LNCaP clone FGC (cell line): Measurements from ENCODE around the gene TKT.

Source experiments
- DNase-seq: peaks from one replicate; pipeline ENCODE4 v3.0.0-alpha.2; 2011; ENCODE audit warnings: low read depth
- H3K4me3 ChIP-seq: 2 replicates; pipeline ENCODE4 v1.5.1; 2011; ENCODE audit warnings: mild to moderate bottlenecking, low read depth, low read length, control low read depth
- TF ChIP-seq, protein P1 (sequence below): IDR thresholded peaks from 2 replicates; pipeline ENCODE4 v1.5.1; 2012; ENCODE audit warnings: mild to moderate bottlenecking; ENCODE audit not compliant: control insufficient read depth, insufficient read depth; ENCODE audit errors: extremely low read depth

TKT gene

DNA sequence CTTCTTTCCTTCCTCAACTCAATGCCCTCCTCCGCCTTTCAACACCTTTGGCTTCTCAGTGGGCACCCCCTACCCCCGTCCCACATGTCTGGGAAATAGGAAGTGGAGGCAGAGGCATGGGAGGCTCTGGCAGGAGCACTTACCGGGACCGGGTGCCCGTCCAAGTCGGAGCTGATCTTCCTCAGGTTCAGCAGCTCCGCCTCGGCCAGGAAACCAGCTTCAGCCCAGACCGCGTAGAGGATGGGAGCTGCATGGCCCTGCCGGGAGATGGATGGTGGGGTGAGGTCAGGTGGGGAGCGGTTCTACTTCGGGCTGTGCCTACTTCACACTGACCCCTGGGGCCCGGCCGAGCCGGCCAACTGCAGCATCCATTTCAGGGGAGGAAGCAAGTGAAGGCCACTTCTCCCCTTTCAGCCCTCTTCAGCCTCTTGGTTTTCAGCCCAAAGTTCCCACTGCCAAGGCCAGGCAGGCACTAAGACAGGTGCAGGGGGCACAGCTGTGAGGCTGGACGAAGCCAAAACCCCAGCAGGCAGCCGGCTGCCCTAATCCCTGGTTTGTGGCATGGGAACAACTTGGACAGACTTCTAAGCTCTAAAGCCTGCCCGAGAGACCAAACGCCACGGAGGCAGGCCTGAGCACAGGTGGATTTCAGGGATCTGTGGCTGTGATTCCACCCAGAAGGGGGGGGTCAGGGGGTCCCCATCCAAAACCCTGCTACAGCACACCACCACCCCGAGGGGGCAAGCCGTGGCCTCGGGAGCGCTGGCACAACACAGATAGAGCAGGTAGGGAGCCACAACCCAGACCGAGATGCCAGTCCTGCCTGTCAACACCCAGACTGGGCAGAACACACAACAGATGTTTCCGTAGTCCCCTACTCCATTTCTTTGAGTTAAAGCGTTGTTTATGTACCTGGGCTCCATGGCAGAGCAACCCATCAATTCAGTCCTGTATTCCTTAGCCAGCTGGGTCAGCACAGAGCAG lies 14.5 kb downstream of the TKT start:
- no peak for DNase-seq
- TF ChIP-seq, protein P1, sequence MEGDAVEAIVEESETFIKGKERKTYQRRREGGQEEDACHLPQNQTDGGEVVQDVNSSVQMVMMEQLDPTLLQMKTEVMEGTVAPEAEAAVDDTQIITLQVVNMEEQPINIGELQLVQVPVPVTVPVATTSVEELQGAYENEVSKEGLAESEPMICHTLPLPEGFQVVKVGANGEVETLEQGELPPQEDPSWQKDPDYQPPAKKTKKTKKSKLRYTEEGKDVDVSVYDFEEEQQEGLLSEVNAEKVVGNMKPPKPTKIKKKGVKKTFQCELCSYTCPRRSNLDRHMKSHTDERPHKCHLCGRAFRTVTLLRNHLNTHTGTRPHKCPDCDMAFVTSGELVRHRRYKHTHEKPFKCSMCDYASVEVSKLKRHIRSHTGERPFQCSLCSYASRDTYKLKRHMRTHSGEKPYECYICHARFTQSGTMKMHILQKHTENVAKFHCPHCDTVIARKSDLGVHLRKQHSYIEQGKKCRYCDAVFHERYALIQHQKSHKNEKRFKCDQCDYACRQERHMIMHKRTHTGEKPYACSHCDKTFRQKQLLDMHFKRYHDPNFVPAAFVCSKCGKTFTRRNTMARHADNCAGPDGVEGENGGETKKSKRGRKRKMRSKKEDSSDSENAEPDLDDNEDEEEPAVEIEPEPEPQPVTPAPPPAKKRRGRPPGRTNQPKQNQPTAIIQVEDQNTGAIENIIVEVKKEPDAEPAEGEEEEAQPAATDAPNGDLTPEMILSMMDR = no peak
- H3K4me3 ChIP-seq = no peak overlapping the region

DNA sequence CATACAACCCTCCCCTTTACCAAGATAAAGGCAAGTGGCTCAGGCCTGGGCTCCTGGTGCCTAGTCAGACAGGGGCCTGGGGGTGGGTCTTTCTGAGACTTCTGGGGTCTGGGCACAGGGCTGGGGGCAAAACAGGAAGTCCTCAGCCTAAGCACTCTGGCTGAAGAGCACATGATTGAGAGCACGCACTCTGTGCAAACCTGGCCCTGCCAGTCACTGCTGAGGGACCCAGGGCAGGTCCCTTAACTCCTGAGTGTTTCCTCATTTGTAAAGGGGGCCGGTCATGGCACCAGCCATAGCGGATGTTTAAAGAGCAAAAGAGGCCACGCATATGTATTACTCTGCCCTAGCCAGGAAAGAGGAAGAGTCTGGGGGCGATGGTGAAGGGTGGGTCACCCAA lies 16.0 kb downstream of the TKT start:
- DNase-seq = no peak
- H3K4me3 ChIP-seq = no peak overlapping the region
- TF ChIP-seq, protein P1 = no peak

GRCh38 chr3:53238886-53239285 lies 16.9 kb downstream of the TKT start:
- TF ChIP-seq, protein P1 = no peak
- no peak overlapping the region for H3K4me3 ChIP-seq
- DNase-seq = no peak

DNA sequence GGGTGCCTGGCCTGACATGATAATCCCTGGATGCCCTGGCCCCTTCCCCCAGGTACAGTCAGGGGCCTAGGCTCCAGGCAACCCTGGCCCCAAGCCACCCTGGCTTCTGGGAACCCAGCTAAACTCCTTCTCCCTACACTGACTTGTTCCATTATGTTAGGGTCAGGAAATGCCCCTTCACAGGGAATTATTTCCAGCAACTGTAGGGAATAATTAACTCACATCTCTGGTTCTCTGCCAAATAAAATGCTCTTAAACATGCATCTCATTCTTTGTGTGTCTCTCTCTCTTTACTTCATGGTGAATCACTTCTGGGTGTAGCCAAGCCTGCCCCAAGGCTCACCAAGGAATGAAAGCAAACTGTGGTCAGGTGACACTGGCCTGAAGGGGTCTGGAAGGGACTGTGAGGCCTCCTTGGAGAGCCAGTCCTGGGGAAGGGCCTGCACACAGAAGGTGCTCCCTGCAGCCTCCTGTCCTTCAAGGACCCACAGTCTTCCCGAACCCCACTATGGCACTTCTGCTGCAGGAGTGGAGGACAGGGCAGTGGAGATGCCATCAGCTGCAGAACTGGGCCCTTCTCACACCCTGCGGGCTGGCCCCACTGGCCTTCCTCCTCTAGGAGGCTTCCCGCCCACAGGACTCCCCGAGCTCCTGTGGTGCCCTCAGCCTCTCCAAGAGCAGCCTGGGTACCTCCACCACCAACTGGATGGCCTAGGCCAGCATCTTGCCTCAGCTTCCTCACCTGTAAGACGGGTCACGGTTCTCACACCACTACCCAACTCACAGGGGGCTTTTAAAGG lies 17.6 kb downstream of the TKT start:
- TF ChIP-seq, protein P1 = no peak
- no peak overlapping the region for H3K4me3 ChIP-seq
- no peak for DNase-seq

DNA sequence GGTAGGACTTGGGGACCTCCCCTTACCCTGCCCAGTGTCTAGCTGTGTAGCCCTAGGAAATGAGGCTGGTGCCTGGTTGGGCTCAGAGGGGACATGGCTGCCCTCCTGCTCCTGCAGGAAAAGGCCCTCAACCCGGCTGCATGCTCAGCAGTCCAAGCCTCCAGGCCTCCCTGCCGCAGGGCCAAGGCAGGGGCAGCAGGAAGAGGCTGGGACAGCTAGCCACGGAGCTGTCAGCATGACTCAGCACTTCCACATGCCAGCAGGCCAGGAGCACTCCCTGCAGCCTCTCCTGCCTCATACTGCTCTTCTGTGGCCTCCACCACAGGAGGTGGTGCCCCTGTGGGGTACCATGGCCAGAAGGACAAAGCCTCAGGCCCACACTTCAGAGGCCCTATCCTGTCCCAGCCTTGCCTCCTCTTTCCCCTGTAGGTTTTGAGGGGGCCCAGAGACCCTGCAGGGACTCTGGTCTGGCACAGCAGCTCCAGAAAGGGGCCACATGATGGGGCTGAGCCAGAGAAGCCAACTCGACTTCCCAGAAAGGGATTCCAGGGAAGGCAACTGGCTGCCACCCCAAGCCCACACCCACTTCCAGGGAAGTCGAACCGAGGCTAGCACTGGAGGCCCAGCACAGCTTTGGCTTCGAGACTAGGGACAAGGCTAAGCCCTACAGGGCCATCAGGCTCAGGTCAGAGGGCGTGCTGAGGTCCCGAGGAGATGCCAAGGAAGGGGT lies 19.5 kb downstream of the TKT start:
- H3K4me3 ChIP-seq = no peak overlapping the region
- TF ChIP-seq, protein P1 = no peak
- no peak for DNase-seq

DNA sequence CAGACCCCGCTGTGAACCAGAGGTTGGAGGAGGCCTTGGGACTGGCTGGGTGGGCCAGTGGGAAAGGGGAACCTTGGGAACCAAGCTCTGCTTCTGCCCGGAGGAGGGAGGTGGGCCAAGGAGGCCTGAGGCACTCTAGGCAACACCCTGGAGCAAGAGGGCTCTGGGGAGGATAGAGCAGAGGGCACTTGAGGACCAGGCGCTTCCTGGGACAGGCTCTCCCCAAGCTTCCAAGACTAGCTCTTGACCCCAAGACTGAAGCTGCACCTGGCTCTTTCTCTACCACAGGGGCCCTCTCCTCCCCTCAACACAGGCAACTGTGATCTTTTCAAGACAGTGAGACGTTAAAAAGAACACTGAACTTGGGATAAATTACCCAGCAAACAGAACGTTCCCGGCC lies 20.3 kb downstream of the TKT start:
- TF ChIP-seq, protein P1 = no peak
- H3K4me3 ChIP-seq = no peak overlapping the region
- DNase-seq = no peak
